ENCODE measurements around the gene KCNH2. TPM values are rescaled to one million over a fixed set of nuclear protein-coding genes. Genes with fewer than 3 reads are reported as not detected.

The KCNH2 gene
- polyA plus RNA-seq, 1 of the 3 experiments (the other 2 are of a cell fraction), result 2.2 TPM

- POLR2A ChIA-PET, result interaction anchor here (0.5 kb wide), 1 partner anchor 578 kb away, joined by 4 read pairs; no protein-coding TSS in a partner anchor
- Histone ChIP-seq H2AFZ (ENCODE audit: low read depth) (no peak overlapping the region), H3K4me2 (no peak overlapping the region), H4K20me1 (ENCODE audit: insufficient read depth) (no peaks in the 10 kb centered on the region), H3K9me2 (no peaks in the 10 kb centered on the region), H3K79me2 (ENCODE audit: insufficient read depth) (no peaks in the 10 kb centered on the region), H3K9me3 (no peaks in the 10 kb centered on the region), H3K36me3 (replicated peaks in 1 of 2; ENCODE audit: control insufficient read depth in 1 of 2, insufficient read depth in 2 of 2, low read length in 1 of 2) (no peaks in the 10 kb centered on the region), H3F3A (replicated peaks; ENCODE audit: insufficient read depth) (no peaks in the 10 kb centered on the region), H3K27me3 (ENCODE audit: insufficient read depth) (peaks cover 9% of the 10 kb centered on the region; the same call in 1 of the 2 replicates), H3K4me1 (ENCODE audit: control insufficient read depth in 1 of 2, insufficient read depth in 2 of 2, low read depth in 1 of 2, low read length in 1 of 2) (peaks cover 0 to 34% of the 10 kb centered on the region in 2 experiments; a peak in 2 of 4 replicates), H3K27ac (ENCODE audit: low read depth in 2 of 2, low read length in 1 of 2) (no peak overlapping the region), H3K9ac (no peak overlapping the region), H3K4me3 (ENCODE audit: low read depth in 2 of 2, low read length in 1 of 2) (no peak overlapping the region)
- CTCF ChIA-PET, result interaction anchor here (0.8 to 7.8 kb wide), 16 partner anchors 7 to 213 kb away, joined by 3 to 205 read pairs (median 8); no protein-coding TSS in a partner anchor
- 71% methylated on average over 6 of the region's 6 CpGs for WGBS (ENCODE audit: low lambda C conversion rate)
- DNase-seq, result peak; percentile 17
- TF ChIP-seq MAX (IDR thresholded peaks at IDR 0.05; ENCODE audit: low read depth), result no peak
- no peak for TF ChIP-seq RAD21 (IDR thresholded peaks at IDR 0.05; ENCODE audit: low read length)
- no peak for TF ChIP-seq EZH2phosphoT487 (IDR thresholded peaks at IDR 0.05; ENCODE audit: borderline replicate concordance, low read depth)
- no peak for TF ChIP-seq RCOR1 (IDR thresholded peaks at IDR 0.05; ENCODE audit: low read length)
- TF ChIP-seq TAF1 (IDR thresholded peaks at IDR 0.05; ENCODE audit: borderline replicate concordance, low read depth, low read length), result no peak
- TF ChIP-seq FOSL2 (IDR thresholded peaks at IDR 0.05; ENCODE audit: borderline replicate concordance, low read depth), result no peak
- TF ChIP-seq CHD2 (IDR thresholded peaks at IDR 0.05; ENCODE audit: low read length, partially characterized antibody), result no peak
- TF ChIP-seq SMC3 (IDR thresholded peaks at IDR 0.05; ENCODE audit: low read depth, low read length), result no peak
- TF ChIP-seq ELF1 (IDR thresholded peaks at IDR 0.05), result no peak
- TF ChIP-seq NRF1 (IDR thresholded peaks at IDR 0.05; ENCODE audit: low read depth, low read length), result no peak
- TF ChIP-seq ZBTB33 (IDR thresholded peaks at IDR 0.05; ENCODE audit: borderline replicate concordance, low read depth), result no peak
Observed at GRCh38 chr7:150992051-150992640, 14.0 kb upstream of the KCNH2 start.

GRCh38 chr7:150990416-150991186 is 12.5 kb upstream of the KCNH2 start, which contains the start of gene NOS3:
Gene NOS3, plus strand, starts transcription at chr7:150991017. Its CDS starts 2,787 bp downstream, at chr7:150993804.
- POLR2A ChIA-PET, result interaction anchor here (2.3 kb wide), 1 partner anchor 19 kb away, joined by 8 read pairs; no protein-coding TSS in a partner anchor
- Histone ChIP-seq H3K9ac (no peak within 1 kb of the TSS), H2AFZ (ENCODE audit: low read depth) (no peak within 1 kb of the TSS), H3F3A (replicated peaks; ENCODE audit: insufficient read depth) (no peaks in the 10 kb centered on the region), H3K79me2 (ENCODE audit: insufficient read depth) (no peaks in the 10 kb centered on the region), H3K36me3 (replicated peaks in 1 of 2; ENCODE audit: control insufficient read depth in 1 of 2, insufficient read depth in 2 of 2, low read length in 1 of 2) (no peaks in the 10 kb centered on the region), H4K20me1 (ENCODE audit: insufficient read depth) (no peaks in the 10 kb centered on the region), H3K9me3 (no peaks in the 10 kb centered on the region), H3K4me3 (ENCODE audit: low read depth in 2 of 2, low read length in 1 of 2) (no peak within 1 kb of the TSS), H3K4me1 (ENCODE audit: control insufficient read depth in 1 of 2, insufficient read depth in 2 of 2, low read depth in 1 of 2, low read length in 1 of 2) (peaks cover 0 to 43% of the 10 kb centered on the region in 2 experiments; a peak in 2 of 4 replicates), H3K4me2 (no peak within 1 kb of the TSS), H3K9me2 (no peaks in the 10 kb centered on the region), H3K27ac (ENCODE audit: low read depth in 2 of 2, low read length in 1 of 2) (peak within 1 kb of the TSS in 1 of 2 experiments; percentile 86; a peak in 2 of 4 replicates), H3K27me3 (ENCODE audit: insufficient read depth) (peaks cover 13% of the 10 kb centered on the region; the same call in 1 of the 2 replicates)
- no peak for DNase-seq
- CTCF ChIA-PET, result interaction anchor here (0.6 to 7.8 kb wide), 15 partner anchors 11 to 213 kb away, joined by 3 to 205 read pairs (median 17); no protein-coding TSS in a partner anchor
- WGBS (ENCODE audit: low lambda C conversion rate), result 69% methylated on average over 12 of the region's 12 CpGs
- TF ChIP-seq YY1 (IDR thresholded peaks at IDR 0.05; ENCODE audit: low read depth) (no peak), MXI1 (IDR thresholded peaks at IDR 0.05; ENCODE audit: low read depth, low read length) (no peak), EZH2phosphoT487 (IDR thresholded peaks at IDR 0.05; ENCODE audit: borderline replicate concordance, low read depth) (no peak), RAD21 (IDR thresholded peaks at IDR 0.05; ENCODE audit: low read length) (no peak), FOXM1 (IDR thresholded peaks at IDR 0.05; ENCODE audit: low read depth) (no peak), FOSL2 (IDR thresholded peaks at IDR 0.05; ENCODE audit: borderline replicate concordance, low read depth) (no peak), PBX3 (IDR thresholded peaks at IDR 0.05) (no peak), TAF1 (IDR thresholded peaks at IDR 0.05; ENCODE audit: borderline replicate concordance, low read depth, low read length) (no peak), RCOR1 (IDR thresholded peaks at IDR 0.05; ENCODE audit: low read length) (no peak), GABPA (IDR thresholded peaks at IDR 0.05; ENCODE audit: low read depth) (no peak), TCF12 (IDR thresholded peaks at IDR 0.05) (no peak)
